Brain pericyte (primary cell): ENCODE results near the gene MBD3.
"Not testable (repeated sequence)": the region's sequence is repeated elsewhere in the genome, so short reads cannot be mapped to it uniquely, and the experiment has no call there.

Experiments
- DNase-seq: peaks from one replicate; pipeline ENCODE4 v3.0.0-alpha.2; 2012; ENCODE audit warnings: low read depth, low spot score

The MBD3 gene, protein sequence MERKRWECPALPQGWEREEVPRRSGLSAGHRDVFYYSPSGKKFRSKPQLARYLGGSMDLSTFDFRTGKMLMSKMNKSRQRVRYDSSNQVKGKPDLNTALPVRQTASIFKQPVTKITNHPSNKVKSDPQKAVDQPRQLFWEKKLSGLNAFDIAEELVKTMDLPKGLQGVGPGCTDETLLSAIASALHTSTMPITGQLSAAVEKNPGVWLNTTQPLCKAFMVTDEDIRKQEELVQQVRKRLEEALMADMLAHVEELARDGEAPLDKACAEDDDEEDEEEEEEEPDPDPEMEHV

GRCh38 chr19:1592755-1593500, at the start of gene MBD3:
TSS of gene MBD3 (minus strand) at chr19:1592865. CDS start at chr19:1592631, 234 bp downstream.
- peak; percentile 74 for DNase-seq

- not testable (repeated sequence) for DNase-seq
These were observed 48.3 kb upstream of the MBD3 start for GRCh38 chr19:1640893-1641448.

- DNase-seq, result no peak
These were observed 43.9 kb upstream of the MBD3 start for GRCh38 chr19:1636325-1637236.

DNA sequence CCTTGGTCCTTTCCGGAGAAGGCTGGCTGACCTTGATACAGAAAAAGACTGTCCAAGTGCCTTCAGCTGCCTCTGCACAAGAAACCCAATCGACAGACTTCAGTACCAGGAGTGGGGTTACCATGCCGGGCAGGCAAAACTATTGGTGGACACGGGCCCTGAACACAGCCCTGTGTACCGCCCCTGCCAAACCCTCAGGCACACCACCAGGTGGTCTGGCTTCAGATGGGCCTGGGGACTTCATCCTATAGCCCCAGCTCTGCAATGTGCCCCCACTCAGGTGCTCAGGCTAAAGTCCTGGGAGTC, 42.2 kb upstream of the MBD3 start:
- no peak for DNase-seq

DNA sequence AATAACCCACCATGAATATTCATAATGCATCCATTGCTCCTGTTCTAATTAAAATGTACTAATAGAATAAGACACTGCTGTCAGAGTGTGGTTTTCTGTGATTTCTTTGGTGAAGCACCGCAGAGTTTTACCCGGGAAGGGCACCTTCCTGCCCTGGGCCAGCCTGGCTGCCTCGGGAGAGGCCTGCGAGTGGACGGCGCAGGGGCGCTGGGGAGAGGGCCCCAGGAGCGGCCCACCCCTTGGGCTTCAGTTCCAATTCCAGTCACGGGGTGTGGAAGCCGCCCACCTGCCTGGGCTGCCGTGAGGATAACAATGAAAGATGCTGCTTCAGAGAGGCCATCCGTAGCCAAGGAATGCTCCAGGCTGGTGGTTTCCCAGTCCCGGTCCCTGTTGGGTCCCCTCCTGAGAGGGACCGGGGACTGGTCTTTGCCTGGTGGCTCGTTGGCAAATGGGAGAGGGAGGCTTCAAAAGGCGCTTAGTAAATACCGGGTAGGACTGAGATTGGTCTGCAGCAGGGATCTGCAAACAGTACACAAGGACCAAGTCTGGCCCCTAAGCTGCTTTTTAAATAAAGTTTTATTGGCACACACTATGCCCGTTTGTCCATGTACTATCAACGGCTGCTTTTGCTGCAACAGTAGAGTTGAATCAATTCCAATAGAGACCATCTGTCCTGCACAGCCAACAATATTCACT, 41.7 kb upstream of the MBD3 start:
- no peak for DNase-seq

DNA sequence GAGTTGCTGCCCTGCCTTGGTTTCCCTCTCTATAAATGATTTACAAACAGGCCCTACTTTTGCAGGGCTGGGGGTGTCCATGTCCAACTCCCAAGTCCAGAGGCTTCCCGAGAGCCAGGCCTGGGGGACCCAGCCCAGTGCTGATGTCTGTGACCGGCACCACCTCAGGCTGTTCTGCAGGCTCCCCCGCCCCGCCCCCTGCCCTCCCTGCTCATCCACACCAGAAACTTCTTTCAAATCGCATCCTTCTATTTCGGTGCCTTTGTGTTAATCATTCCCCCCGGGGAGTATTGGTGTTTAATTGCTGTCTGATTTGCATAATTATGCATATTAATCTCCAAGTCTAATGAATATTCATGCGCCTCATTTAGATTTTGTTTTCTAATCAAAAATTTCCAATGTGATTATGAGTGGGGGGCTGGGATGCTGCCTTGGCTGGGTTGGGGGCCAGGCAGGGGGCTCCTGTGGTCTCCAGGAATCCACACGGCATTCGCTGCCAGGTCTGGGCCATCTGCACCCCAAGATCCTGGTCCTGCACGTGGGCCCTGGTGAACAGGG, 40.7 kb upstream of the MBD3 start:
- DNase-seq, result no peak

GRCh38 chr19:1632462-1633268, 40.0 kb upstream of the MBD3 start:
- no peak for DNase-seq

- DNase-seq, result no peak
These were observed 39.0 kb upstream of the MBD3 start for GRCh38 chr19:1631557-1632100.

GRCh38 chr19:1630811-1631210, 38.1 kb upstream of the MBD3 start:
- DNase-seq, result no peak

GRCh38 chr19:1630012-1630411, 37.3 kb upstream of the MBD3 start:
- no peak for DNase-seq

GRCh38 chr19:1629256-1629808, 36.7 kb upstream of the MBD3 start:
- no peak for DNase-seq

- no peak for DNase-seq
These were observed 34.5 kb upstream of the MBD3 start for GRCh38 chr19:1627194-1627593.

DNA sequence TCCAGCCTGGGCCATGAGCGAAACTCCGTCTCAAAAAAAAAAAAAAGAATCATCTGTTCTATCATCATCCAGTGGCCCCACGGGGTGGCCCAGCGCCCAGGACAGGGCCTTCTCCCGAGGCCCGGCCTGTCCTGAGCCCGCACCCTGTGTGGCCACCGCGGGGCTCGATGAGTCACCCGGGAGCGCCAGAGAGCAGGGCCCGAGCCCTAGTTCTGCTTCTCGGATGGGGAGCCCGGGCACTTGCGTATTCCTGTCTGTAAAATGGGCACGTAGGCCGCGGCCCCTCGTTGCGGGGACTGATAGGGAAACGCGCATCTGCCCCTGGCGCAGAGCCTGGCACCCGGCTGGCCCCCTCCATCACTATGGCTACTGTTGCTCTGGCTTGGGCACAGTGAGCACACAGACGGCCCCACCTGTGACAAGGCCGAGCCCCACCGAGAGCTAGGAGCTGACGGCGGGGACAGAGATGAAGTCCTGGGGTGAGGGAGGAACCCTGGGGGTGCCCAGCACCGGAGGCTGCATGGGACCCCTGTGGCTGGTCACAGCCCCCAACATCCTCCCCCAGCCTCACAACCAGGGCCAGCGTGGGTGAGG, 33.8 kb upstream of the MBD3 start:
- no peak for DNase-seq

- DNase-seq, result no peak
These were observed 31.8 kb upstream of the MBD3 start for GRCh38 chr19:1624458-1624857.

- DNase-seq, result no peak
These were observed 29.9 kb upstream of the MBD3 start for GRCh38 chr19:1622541-1622940.

GRCh38 chr19:1622007-1622406, 29.3 kb upstream of the MBD3 start:
- DNase-seq, result no peak

- no peak for DNase-seq
These were observed 28.9 kb upstream of the MBD3 start for GRCh38 chr19:1621574-1621973.

DNA sequence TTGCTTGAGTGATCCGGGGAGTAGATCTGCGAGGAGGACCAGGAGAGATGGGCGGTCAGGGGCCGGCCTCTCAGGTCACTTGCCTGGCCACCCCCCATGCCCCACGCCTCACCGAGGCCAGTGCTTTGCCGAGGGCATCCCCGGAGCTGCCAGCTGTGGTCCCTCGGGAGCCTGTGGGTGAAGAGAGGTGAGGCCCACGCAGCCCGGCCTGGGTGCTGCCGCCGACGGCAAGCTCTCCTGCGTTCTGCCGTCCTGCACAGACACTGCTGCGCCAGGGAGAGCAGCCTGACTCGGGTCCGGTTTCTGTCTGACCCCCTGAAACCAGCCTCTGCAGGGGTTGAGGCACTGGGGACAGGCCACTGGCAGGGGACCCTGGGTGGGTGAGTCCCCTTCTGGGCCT, 28.4 kb upstream of the MBD3 start:
- no peak for DNase-seq

DNA sequence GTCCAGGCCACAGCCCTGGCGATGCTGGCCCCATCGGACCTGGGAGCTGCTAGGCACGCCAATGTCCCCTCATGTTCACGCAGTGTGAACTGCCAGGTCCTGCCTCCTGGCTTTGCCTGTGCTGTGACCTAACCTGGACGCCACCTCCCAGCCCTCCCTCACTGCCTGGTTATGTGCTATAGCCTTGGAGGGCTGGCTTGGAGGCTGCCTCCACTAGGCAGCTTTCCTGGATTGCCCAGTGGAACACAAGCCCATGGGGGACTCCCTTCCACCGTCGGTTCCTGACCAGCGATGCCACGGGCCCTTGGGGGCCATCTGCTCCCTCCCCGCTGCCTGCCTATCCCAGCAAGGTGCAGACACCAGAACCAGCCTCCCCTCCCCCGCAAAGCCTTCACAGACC, 27.8 kb upstream of the MBD3 start:
- DNase-seq, result no peak
